ENCODE results near the gene DHCR7.

Gene DHCR7

GRCh38 chr11:71387784-71388636 lies 60.2 kb downstream of the DHCR7 start:
- no peak for TF ChIP-seq CTCF (IDR thresholded peaks at IDR 0.05; ENCODE audit: insufficient read depth, low read depth, low read length, missing control alignments)
- no peak for DNase-seq (ENCODE audit: low read depth)
- H3K4me3 ChIP-seq (ENCODE audit: low read depth, low read length), result no peak overlapping the region

- DNase-seq (ENCODE audit: low read depth), result no peak
- no peak overlapping the region for H3K4me3 ChIP-seq (ENCODE audit: low read depth, low read length)
- TF ChIP-seq CTCF (IDR thresholded peaks at IDR 0.05; ENCODE audit: insufficient read depth, low read depth, low read length, missing control alignments), result no peak
Measured at GRCh38 chr11:71387200-71387599, 61.0 kb downstream of the DHCR7 start.

- no peak for TF ChIP-seq CTCF (IDR thresholded peaks at IDR 0.05; ENCODE audit: insufficient read depth, low read depth, low read length, missing control alignments)
- DNase-seq (ENCODE audit: low read depth), result no peak
- no peak overlapping the region for H3K4me3 ChIP-seq (ENCODE audit: low read depth, low read length)
Measured at GRCh38 chr11:71386202-71386601, 62.0 kb downstream of the DHCR7 start.

- H3K4me3 ChIP-seq (ENCODE audit: low read depth, low read length), result no peak overlapping the region
- DNase-seq (ENCODE audit: low read depth), result no peak
- TF ChIP-seq CTCF (IDR thresholded peaks at IDR 0.05; ENCODE audit: insufficient read depth, low read depth, low read length, missing control alignments), result no peak
Measured at GRCh38 chr11:71385091-71385490, 63.1 kb downstream of the DHCR7 start.

- no peak for TF ChIP-seq CTCF (IDR thresholded peaks at IDR 0.05; ENCODE audit: insufficient read depth, low read depth, low read length, missing control alignments)
Measured at GRCh38 chr11:71384561-71384960, 63.6 kb downstream of the DHCR7 start.

More at GRCh38 chr11:71384561-71384960, 63.6 kb downstream of the DHCR7 start:
- no peak for DNase-seq (ENCODE audit: low read depth)
- no peak overlapping the region for H3K4me3 ChIP-seq (ENCODE audit: low read depth, low read length)

Measured in GM12865 (cell line).